ENCODE data around the gene RGPD3.

DNA sequence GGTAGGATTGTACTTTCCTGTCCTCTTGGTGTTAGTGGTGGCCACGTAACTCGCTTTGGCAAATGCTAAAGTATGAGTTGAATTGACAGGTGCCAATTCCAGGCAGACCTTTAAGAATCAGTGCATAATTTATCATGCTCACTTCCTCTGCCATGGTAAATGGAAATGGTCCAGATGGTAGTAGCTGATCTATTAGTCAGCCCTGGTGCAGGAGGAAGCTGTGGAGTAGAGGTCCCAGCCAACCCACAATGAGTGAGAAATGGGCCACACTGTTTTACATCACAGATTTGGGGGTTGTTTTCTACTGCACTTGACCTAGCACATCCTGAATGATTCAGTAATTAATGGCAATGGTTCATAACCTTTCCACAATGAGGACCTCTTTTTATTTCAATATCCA is 104.4 kb downstream of the RGPD3 start:
- TF ChIP-seq, protein P1, sequence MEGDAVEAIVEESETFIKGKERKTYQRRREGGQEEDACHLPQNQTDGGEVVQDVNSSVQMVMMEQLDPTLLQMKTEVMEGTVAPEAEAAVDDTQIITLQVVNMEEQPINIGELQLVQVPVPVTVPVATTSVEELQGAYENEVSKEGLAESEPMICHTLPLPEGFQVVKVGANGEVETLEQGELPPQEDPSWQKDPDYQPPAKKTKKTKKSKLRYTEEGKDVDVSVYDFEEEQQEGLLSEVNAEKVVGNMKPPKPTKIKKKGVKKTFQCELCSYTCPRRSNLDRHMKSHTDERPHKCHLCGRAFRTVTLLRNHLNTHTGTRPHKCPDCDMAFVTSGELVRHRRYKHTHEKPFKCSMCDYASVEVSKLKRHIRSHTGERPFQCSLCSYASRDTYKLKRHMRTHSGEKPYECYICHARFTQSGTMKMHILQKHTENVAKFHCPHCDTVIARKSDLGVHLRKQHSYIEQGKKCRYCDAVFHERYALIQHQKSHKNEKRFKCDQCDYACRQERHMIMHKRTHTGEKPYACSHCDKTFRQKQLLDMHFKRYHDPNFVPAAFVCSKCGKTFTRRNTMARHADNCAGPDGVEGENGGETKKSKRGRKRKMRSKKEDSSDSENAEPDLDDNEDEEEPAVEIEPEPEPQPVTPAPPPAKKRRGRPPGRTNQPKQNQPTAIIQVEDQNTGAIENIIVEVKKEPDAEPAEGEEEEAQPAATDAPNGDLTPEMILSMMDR (conservative IDR thresholded peaks at IDR 0.05): no peak
- no peak for TF ChIP-seq ZFX (IDR thresholded peaks at IDR 0.05)
